HepG2 (cell line): ENCODE results near the gene ADGRG6. TPM values are rescaled to one million over a fixed set of nuclear protein-coding genes. Genes with fewer than 3 reads are reported as not detected.

ENCODE experiments used
- AGO1 ChIP-seq: fragments of 200-400 bp; formaldehyde crosslinking; IDR thresholded peaks from 2 replicates; pipeline ENCODE4 v1.6.1; 2017; ENCODE audit warnings: mild to moderate bottlenecking, low read depth, low read length, moderate library complexity; ENCODE audit not compliant: poor library complexity, severe bottlenecking
- ATF1 ChIP-seq: IDR thresholded peaks from 2 replicates; pipeline ENCODE4 v1.6.1; 2016; ENCODE audit warnings: mild to moderate bottlenecking, control low read depth
- ELF3 ChIP-seq: IDR thresholded peaks from 2 replicates; pipeline ENCODE4 v1.6.1; 2016; ENCODE audit warnings: missing genetic modification reagents, missing compliant biosample characterization
- HES4 ChIP-seq: sonication (generic); formaldehyde crosslinking; IDR thresholded peaks from 2 replicates; pipeline ENCODE4 v1.9.0; 2021; ENCODE audit warnings: mild to moderate bottlenecking, missing genetic modification reagents, borderline replicate concordance
- HOXD1 ChIP-seq: sonication (generic); formaldehyde crosslinking; IDR thresholded peaks from 2 replicates; pipeline ENCODE4 v1.5.0; 2020; ENCODE audit warnings: missing genetic modification reagents
- MLX ChIP-seq: IDR thresholded peaks from 2 replicates; pipeline ENCODE4 v1.6.1; 2016
- NFAT5 ChIP-seq: sonication (generic); formaldehyde crosslinking; IDR thresholded peaks from 2 replicates; pipeline ENCODE4 v1.4.0; 2020; ENCODE audit warnings: missing genetic modification reagents
- PCBP1 ChIP-seq: fragments of 200-400 bp; formaldehyde crosslinking; IDR thresholded peaks from 2 replicates; pipeline ENCODE4 v1.6.1; 2017; ENCODE audit warnings: mild to moderate bottlenecking, low read depth, low read length, borderline replicate concordance
- REST ChIP-seq, 2 experiments: IDR thresholded peaks; 2 replicates each; pipeline ENCODE4 v1.6.1; 2011 to 2012; ENCODE audit warnings: low read length in 2 of 2, borderline replicate concordance in 1 of 2, low read depth in 1 of 2, mild to moderate bottlenecking in 1 of 2, moderate library complexity in 1 of 2
- TBP ChIP-seq: sonication (generic); formaldehyde crosslinking; IDR thresholded peaks from 2 replicates; pipeline ENCODE4 v1.5.0; 2020; ENCODE audit warnings: missing genetic modification reagents
- TSC22D2 ChIP-seq: sonication (generic); formaldehyde crosslinking; IDR thresholded peaks from 2 replicates; pipeline ENCODE4 v1.5.1; 2020; ENCODE audit warnings: missing genetic modification reagents, mild to moderate bottlenecking, borderline replicate concordance
- ZBTB38 ChIP-seq: sonication (generic); formaldehyde crosslinking; IDR thresholded peaks from 2 replicates; pipeline ENCODE4 v1.5.1; 2020; ENCODE audit warnings: mild to moderate bottlenecking, missing genetic modification reagents
- ZBTB42 ChIP-seq: sonication (generic); formaldehyde crosslinking; IDR thresholded peaks from 2 replicates; pipeline ENCODE4 v1.5.0; 2020; ENCODE audit warnings: mild to moderate bottlenecking, missing genetic modification reagents
- ZMAT5 ChIP-seq: sonication (generic); formaldehyde crosslinking; IDR thresholded peaks from 2 replicates; pipeline ENCODE4 v1.5.0; 2020; ENCODE audit warnings: mild to moderate bottlenecking, low read depth, missing genetic modification reagents, borderline replicate concordance
- ZNF224 ChIP-seq: sonication (generic); formaldehyde crosslinking; IDR thresholded peaks from 2 replicates; pipeline ENCODE4 v1.5.0; 2020; ENCODE audit warnings: mild to moderate bottlenecking, missing genetic modification reagents
- ZNF781 ChIP-seq: sonication (generic); formaldehyde crosslinking; IDR thresholded peaks from 2 replicates; pipeline ENCODE4 v1.5.1; 2020; ENCODE audit warnings: borderline replicate concordance, mild to moderate bottlenecking, missing genetic modification reagents; ENCODE audit errors: not compliant biosample characterization
- ZSCAN30 ChIP-seq: sonication (generic); formaldehyde crosslinking; IDR thresholded peaks from 2 replicates; pipeline ENCODE4 v1.5.0; 2020; ENCODE audit warnings: mild to moderate bottlenecking, missing genetic modification reagents
- polyA plus RNA-seq, 8 experiments: library from polyadenylated mRNA; depleted of rRNA in 3 of 8; stranded (reverse) in 7 of 8; unstranded in 1 of 8; fragments of >200 nt; fragmentation: Illumina TruSeq in 4 of 8; extraction: Trizol in 4 of 8; gene quantifications; 2 replicates each; pipeline versions ENCODE4 v1.2.1 to v1.2.3, GENCODE V29; 2011 to 2016; ENCODE audit warnings: low read depth in 4 of 8, missing spikeins in 1 of 8, mixed read lengths in 1 of 8; ENCODE audit not compliant: insufficient read depth in 1 of 8
- total RNA-seq, 5 experiments: library from RNA; depleted of rRNA; stranded (reverse); fragments of >200 nt; fragmentation: Illumina TruSeq; extraction: Trizol; gene quantifications; 2 replicates each; pipeline ENCODE4 v1.2.3, GENCODE V29; 2016; ENCODE audit warnings: low read depth in 1 of 5

ADGRG6 gene
- total and polyA plus RNA-seq, 2 of the 13 experiments (the other 11 are each of a cell fraction or from before 2014, with no cell fraction given): 129 to 249 TPM

GRCh38 chr6:142296975-142297604 lies 4.7 kb upstream of the ADGRG6 start (continued):
- TF ChIP-seq REST (IDR thresholded peaks at IDR 0.05; ENCODE audit: borderline replicate concordance in 1 of 2, low read depth in 1 of 2, low read length in 2 of 2): peak in 1 of 2 experiments; percentile 23; a peak in 1 of 4 replicates
- TF ChIP-seq HOXD1: no peak
- no peak for TF ChIP-seq ZBTB42
- no peak for TF ChIP-seq TBP (CRISPR knock-in tag)
- TF ChIP-seq ZBTB38 (CRISPR knock-in tag): 0 out of 2 replicates have a peak, but pooled peaks have one; percentile 36
- TF ChIP-seq MLX: no peak
- no peak for TF ChIP-seq NFAT5 (CRISPR knock-in tag)
- peak; percentile 56; the same call in 1 of the 2 replicates for TF ChIP-seq ATF1 (CRISPR knock-in tag)
- TF ChIP-seq ZNF781 (CRISPR knock-in tag): peak; percentile 89
- no peak for TF ChIP-seq AGO1
- 0 out of 2 replicates have a peak, but pooled peaks have one; percentile 32 for TF ChIP-seq ZSCAN30
- no peak for TF ChIP-seq PCBP1
- TF ChIP-seq ZNF224 (CRISPR knock-in tag): no peak
- peak; percentile 71; the same call in 1 of the 2 replicates for TF ChIP-seq TSC22D2 (CRISPR knock-in tag)
- TF ChIP-seq ELF3 (CRISPR knock-in tag): peak; percentile 52
- TF ChIP-seq HES4 (CRISPR knock-in tag): no peak
- no peak for TF ChIP-seq ZMAT5 (CRISPR knock-in tag)
